Measurements from ENCODE around the gene MKKS. TPM values are rescaled to one million over a fixed set of nuclear protein-coding genes. Genes with fewer than 3 reads are reported as not detected.

MKKS gene
- total and polyA plus RNA-seq, 2 of the 13 experiments (the other 11 are each of a cell fraction or from before 2014, with no cell fraction given): 26.7 to 34.5 TPM

DNA sequence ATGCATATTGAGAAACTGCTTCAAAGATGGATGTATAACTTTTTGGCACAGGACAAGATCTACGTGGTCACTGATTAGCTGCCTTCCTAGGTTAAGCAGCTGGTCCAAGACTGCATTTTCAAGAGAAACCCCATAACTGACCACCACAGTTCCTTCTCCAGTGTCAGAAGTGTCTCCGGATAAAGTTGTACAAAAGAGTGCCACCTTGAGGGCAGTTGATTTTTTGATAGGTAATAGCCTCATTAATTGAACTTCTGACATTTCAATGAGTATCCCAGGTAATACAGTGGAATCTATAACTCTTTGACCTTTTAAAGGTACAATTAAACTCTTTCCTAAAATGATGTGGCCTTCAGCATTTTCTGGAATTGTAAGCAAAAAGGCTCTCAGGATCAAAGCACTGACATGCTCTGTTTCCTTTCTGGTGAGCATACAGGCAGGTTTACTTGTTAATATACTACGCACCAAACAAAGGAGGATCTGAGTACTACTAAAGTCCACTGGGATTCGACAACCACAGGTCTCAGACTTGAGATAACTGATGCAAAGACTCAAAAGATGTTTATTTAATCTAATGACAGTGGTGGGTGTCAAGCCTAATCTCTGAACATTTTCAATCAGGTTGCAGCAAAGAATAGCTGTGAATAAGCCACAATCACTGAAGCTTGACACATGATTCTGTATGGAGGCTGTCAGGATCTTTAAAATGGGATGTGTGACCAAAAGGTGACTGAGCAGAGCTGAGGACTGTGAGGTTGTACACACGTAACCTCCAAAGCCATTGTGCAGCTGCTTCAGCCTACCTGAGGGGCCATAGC is 21.2 kb downstream of the MKKS start:
- BruUV-seq (replicated peaks): no TSS peak
- ATAC-seq: peak; percentile 55; the same call in 2 of the 3 replicates
- POLR2A ChIA-PET: no interaction called here
- TF ChIP-seq HMG20A (CRISPR knock-in tag; IDR thresholded peaks at IDR 0.05; ENCODE audit: borderline replicate concordance): no peak
- no peak for TF ChIP-seq KLF16 (CRISPR knock-in tag; IDR thresholded peaks at IDR 0.05)
- TF ChIP-seq ARNT (IDR thresholded peaks at IDR 0.05): no peak
- TF ChIP-seq, protein P1, sequence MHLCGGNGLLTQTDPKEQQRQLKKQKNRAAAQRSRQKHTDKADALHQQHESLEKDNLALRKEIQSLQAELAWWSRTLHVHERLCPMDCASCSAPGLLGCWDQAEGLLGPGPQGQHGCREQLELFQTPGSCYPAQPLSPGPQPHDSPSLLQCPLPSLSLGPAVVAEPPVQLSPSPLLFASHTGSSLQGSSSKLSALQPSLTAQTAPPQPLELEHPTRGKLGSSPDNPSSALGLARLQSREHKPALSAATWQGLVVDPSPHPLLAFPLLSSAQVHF (CRISPR knock-in tag; IDR thresholded peaks at IDR 0.05): no peak
- no peak for TF ChIP-seq ZNF17 (CRISPR knock-in tag; IDR thresholded peaks at IDR 0.05)
- TF ChIP-seq NBN (conservative IDR thresholded peaks at IDR 0.05): no peak
- TF ChIP-seq ESRRA (CRISPR knock-in tag; IDR thresholded peaks at IDR 0.05; ENCODE audit: low read depth): no peak
- TF ChIP-seq GATA4 (IDR thresholded peaks at IDR 0.05; ENCODE audit: borderline replicate concordance, low read depth): no peak
- TF ChIP-seq, protein P2, sequence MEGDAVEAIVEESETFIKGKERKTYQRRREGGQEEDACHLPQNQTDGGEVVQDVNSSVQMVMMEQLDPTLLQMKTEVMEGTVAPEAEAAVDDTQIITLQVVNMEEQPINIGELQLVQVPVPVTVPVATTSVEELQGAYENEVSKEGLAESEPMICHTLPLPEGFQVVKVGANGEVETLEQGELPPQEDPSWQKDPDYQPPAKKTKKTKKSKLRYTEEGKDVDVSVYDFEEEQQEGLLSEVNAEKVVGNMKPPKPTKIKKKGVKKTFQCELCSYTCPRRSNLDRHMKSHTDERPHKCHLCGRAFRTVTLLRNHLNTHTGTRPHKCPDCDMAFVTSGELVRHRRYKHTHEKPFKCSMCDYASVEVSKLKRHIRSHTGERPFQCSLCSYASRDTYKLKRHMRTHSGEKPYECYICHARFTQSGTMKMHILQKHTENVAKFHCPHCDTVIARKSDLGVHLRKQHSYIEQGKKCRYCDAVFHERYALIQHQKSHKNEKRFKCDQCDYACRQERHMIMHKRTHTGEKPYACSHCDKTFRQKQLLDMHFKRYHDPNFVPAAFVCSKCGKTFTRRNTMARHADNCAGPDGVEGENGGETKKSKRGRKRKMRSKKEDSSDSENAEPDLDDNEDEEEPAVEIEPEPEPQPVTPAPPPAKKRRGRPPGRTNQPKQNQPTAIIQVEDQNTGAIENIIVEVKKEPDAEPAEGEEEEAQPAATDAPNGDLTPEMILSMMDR (CRISPR knock-in tag; IDR thresholded peaks at IDR 0.05): peak; percentile 60
- TF ChIP-seq POLR2A (IDR thresholded peaks at IDR 0.05; ENCODE audit: insufficient read depth in 1 of 2, low read depth in 2 of 2, low read length in 2 of 2): 0 out of 4 replicates have a peak, but pooled peaks of 1 of the 2 experiments have one; percentile 23
- no peak for TF ChIP-seq SMYD3 (CRISPR knock-in tag; IDR thresholded peaks at IDR 0.05)
- 0 out of 2 replicates have a peak, but pooled peaks have one; percentile 22 for TF ChIP-seq ZNF354B (CRISPR knock-in tag; IDR thresholded peaks at IDR 0.05)
- peak; percentile 62 for TF ChIP-seq STAG1 (CRISPR knock-in tag; IDR thresholded peaks at IDR 0.05)
- no peak for TF ChIP-seq NRL (CRISPR knock-in tag; IDR thresholded peaks at IDR 0.05; ENCODE audit: borderline replicate concordance)
- TF ChIP-seq CAMTA2 (CRISPR knock-in tag; IDR thresholded peaks at IDR 0.05; ENCODE audit: borderline replicate concordance): no peak
- no peak for TF ChIP-seq XRCC5 (optimal IDR thresholded peaks at IDR 0.05; ENCODE audit: low read length)
- TF ChIP-seq, protein P3, sequence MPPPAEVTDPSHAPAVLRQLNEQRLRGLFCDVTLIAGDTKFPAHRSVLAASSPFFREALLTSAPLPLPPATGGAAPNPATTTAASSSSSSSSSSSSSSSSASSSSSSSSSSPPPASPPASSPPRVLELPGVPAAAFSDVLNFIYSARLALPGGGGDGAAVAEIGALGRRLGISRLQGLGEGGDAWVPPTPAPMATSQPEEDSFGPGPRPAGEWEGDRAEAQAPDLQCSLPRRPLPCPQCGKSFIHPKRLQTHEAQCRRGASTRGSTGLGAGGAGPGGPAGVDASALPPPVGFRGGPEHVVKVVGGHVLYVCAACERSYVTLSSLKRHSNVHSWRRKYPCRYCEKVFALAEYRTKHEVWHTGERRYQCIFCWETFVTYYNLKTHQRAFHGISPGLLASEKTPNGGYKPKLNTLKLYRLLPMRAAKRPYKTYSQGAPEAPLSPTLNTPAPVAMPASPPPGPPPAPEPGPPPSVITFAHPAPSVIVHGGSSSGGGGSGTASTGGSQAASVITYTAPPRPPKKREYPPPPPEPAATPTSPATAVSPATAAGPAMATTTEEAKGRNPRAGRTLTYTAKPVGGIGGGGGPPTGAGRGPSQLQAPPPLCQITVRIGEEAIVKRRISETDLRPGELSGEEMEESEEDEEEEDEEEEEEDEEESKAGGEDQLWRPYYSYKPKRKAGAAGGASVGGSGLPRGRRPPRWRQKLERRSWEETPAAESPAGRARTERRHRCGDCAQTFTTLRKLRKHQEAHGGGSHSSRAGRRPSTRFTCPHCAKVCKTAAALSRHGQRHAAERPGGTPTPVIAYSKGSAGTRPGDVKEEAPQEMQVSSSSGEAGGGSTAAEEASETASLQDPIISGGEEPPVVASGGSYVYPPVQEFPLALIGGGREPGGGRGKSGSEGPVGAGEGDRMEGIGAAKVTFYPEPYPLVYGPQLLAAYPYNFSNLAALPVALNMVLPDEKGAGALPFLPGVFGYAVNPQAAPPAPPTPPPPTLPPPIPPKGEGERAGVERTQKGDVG (CRISPR knock-in tag; IDR thresholded peaks at IDR 0.05; ENCODE audit: borderline replicate concordance): no peak

More for the DNA sequence above, 21.2 kb downstream of the MKKS start:
- intact Hi-C loops (cut with micrococcal nuclease; ENCODE audit: unreplicated experiment) (loop anchor here (1.0 kb wide), 2 partner anchors 96 to 434 kb away; no protein-coding TSS in a partner anchor), in situ Hi-C loops (cut with HindIII; ENCODE audit: extremely low pct_ligation_motif_present, low pct_unique_long_range_greater_than_20kb) (loop anchor here (10.0 kb wide), 1 partner anchor 62 kb away; no protein-coding TSS in a partner anchor)
- Histone ChIP-seq H3K9ac (ENCODE audit: insufficient read depth, low read depth, low read length) (no peak overlapping the region), H3K4me1 (ENCODE audit: insufficient read depth, low read length) (0 out of 2 replicates have a peak, but pooled peaks cover 7% of the 10 kb centered on the region), H3K9me3 (ENCODE audit: low read length) (no peaks in the 10 kb centered on the region), H3K27ac (ENCODE audit: extremely low read length, insufficient read depth, low read length) (no peak overlapping the region), H2AFZ (ENCODE audit: low read length) (no peak overlapping the region), H4K20me1 (ENCODE audit: insufficient read depth, low read length) (no peaks in the 10 kb centered on the region), H3K27me3 (ENCODE audit: control insufficient read depth in 1 of 2, insufficient read depth in 2 of 2, low read length in 2 of 2) (no peaks in the 10 kb centered on the region), H3K4me3 (replicated peaks in 1 of 3; ENCODE audit: insufficient read depth in 1 of 3, low read depth in 2 of 3, low read length in 3 of 3) (no peak overlapping the region), H3K79me2 (ENCODE audit: insufficient read depth, low read length) (peaks cover 3% of the 10 kb centered on the region), H3K4me2 (ENCODE audit: low read depth, low read length) (no peak overlapping the region), H3K36me3 (replicated peaks in 1 of 2; ENCODE audit: control insufficient read depth in 1 of 2, insufficient read depth in 2 of 2, low read length in 2 of 2) (peaks cover 23 to 51% of the 10 kb centered on the region in 2 experiments)
- DNase-seq (ENCODE audit: low spot score) (no peak), FAIRE-seq (no peak)
- CTCF ChIA-PET (ENCODE audit: low intra/inter-chr PET ratio, low total read pairs): interaction anchor here (2.6 kb wide), 1 partner anchor 97 kb away, joined by 10 read pairs; no protein-coding TSS in a partner anchor
- 94% methylated on average over 5 of the region's 5 CpGs for WGBS (ENCODE audit: low lambda C conversion rate)

All from HepG2 (cell line).